ENCODE data around the gene ALPP. TPM values are rescaled to one million over a fixed set of nuclear protein-coding genes. Genes with fewer than 3 reads are reported as not detected.
"Not testable (repeated sequence)": the region's sequence is repeated elsewhere in the genome, so short reads cannot be mapped to it uniquely, and the experiment has no call there.

Gene ALPP
- total RNA-seq, 1 donor from 2014 or later = not detected

GRCh38 chr2:232363784-232364615 is 14.6 kb upstream of the ALPP start:
- DNase-seq (ENCODE audit: extremely low spot score, unreplicated experiment) = no peak
- TF ChIP-seq CTCF (IDR thresholded peaks at IDR 0.05) = no peak
- Mint-ChIP-seq H3K4me1 (ENCODE audit: unreplicated experiment) (peaks cover 22% of the 10 kb centered on the region), H3K36me3 (ENCODE audit: unreplicated experiment) (no peaks in the 10 kb centered on the region), H3K27ac (ENCODE audit: unreplicated experiment) (peak overlapping the region; percentile 59), H3K9me3 (ENCODE audit: unreplicated experiment) (no peaks in the 10 kb centered on the region), H3K4me3 (ENCODE audit: unreplicated experiment) (peak overlapping the region; percentile 35), H3K27me3 (ENCODE audit: unreplicated experiment) (no peaks in the 10 kb centered on the region)

- not testable (repeated sequence) for DNase-seq (ENCODE audit: extremely low spot score, unreplicated experiment); H3K27me3 Mint-ChIP-seq (ENCODE audit: unreplicated experiment); H3K27ac Mint-ChIP-seq (ENCODE audit: unreplicated experiment); H3K36me3 Mint-ChIP-seq (ENCODE audit: unreplicated experiment); H3K4me3 Mint-ChIP-seq (ENCODE audit: unreplicated experiment); H3K9me3 Mint-ChIP-seq (ENCODE audit: unreplicated experiment)
- peaks cover 22% of the 10 kb centered on the region for H3K4me1 Mint-ChIP-seq (ENCODE audit: unreplicated experiment)
Observed at GRCh38 chr2:232364806-232365594, 13.6 kb upstream of the ALPP start.

GRCh38 chr2:232365621-232366321 is 12.8 kb upstream of the ALPP start:
- Mint-ChIP-seq H3K4me1 (ENCODE audit: unreplicated experiment) (peaks cover 22% of the 10 kb centered on the region), H3K4me3 (ENCODE audit: unreplicated experiment) (no peak overlapping the region), H3K36me3 (ENCODE audit: unreplicated experiment) (no peaks in the 10 kb centered on the region)

GRCh38 chr2:232366461-232366860 is 12.1 kb upstream of the ALPP start:
- H3K36me3 Mint-ChIP-seq (ENCODE audit: unreplicated experiment); DNase-seq (ENCODE audit: extremely low spot score, unreplicated experiment); H3K4me3 Mint-ChIP-seq (ENCODE audit: unreplicated experiment); H3K27ac Mint-ChIP-seq (ENCODE audit: unreplicated experiment); H3K27me3 Mint-ChIP-seq (ENCODE audit: unreplicated experiment); H3K9me3 Mint-ChIP-seq (ENCODE audit: unreplicated experiment): not testable (repeated sequence)
- peaks cover 22% of the 10 kb centered on the region for H3K4me1 Mint-ChIP-seq (ENCODE audit: unreplicated experiment)

More at GRCh38 chr2:232365621-232366321, 12.8 kb upstream of the ALPP start:
- Mint-ChIP-seq H3K27ac (ENCODE audit: unreplicated experiment) (no peak overlapping the region), H3K9me3 (ENCODE audit: unreplicated experiment) (no peaks in the 10 kb centered on the region), H3K27me3 (ENCODE audit: unreplicated experiment) (no peaks in the 10 kb centered on the region)
- TF ChIP-seq CTCF (IDR thresholded peaks at IDR 0.05) = peak; percentile 57
- no peak for DNase-seq (ENCODE audit: extremely low spot score, unreplicated experiment)

GRCh38 chr2:232367016-232367415 is 11.5 kb upstream of the ALPP start:
- TF ChIP-seq CTCF (IDR thresholded peaks at IDR 0.05) = no peak
- H3K9me3 Mint-ChIP-seq (ENCODE audit: unreplicated experiment) = no peaks in the 10 kb centered on the region
- DNase-seq (ENCODE audit: extremely low spot score, unreplicated experiment) = no peak
- H3K27ac Mint-ChIP-seq (ENCODE audit: unreplicated experiment) = no peak overlapping the region
- H3K4me3 Mint-ChIP-seq (ENCODE audit: unreplicated experiment) = no peak overlapping the region
- H3K27me3 Mint-ChIP-seq (ENCODE audit: unreplicated experiment) = no peaks in the 10 kb centered on the region
- H3K36me3 Mint-ChIP-seq (ENCODE audit: unreplicated experiment) = no peaks in the 10 kb centered on the region
- H3K4me1 Mint-ChIP-seq (ENCODE audit: unreplicated experiment) = peaks cover 22% of the 10 kb centered on the region

Data from osteocyte (in vitro differentiated cells).